ENCODE results near the gene ZNF597.

DNA sequence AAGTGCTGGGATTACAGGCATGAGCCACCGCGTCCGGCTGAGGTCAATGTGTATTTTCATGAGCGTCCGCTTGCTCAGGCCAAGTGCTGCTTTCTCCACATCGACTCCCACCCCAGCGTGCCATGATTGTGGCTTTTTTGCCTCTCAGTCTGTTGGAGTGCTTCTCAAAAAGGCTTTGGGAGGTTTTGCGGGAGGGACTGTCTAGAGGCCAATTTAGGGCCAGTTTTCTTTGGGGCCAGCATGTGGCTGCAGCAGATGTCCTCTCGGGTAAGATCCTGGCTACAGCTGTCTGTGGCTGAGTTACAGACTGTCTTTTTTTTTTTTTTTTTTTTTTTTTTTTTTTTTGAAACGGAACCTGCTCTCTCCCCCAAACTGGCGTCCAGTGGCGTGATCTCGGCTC lies 45.5 kb upstream of the ZNF597 start:
- no peak for TF ChIP-seq POLR2A (IDR thresholded peaks at IDR 0.05)
- TF ChIP-seq, protein P1, sequence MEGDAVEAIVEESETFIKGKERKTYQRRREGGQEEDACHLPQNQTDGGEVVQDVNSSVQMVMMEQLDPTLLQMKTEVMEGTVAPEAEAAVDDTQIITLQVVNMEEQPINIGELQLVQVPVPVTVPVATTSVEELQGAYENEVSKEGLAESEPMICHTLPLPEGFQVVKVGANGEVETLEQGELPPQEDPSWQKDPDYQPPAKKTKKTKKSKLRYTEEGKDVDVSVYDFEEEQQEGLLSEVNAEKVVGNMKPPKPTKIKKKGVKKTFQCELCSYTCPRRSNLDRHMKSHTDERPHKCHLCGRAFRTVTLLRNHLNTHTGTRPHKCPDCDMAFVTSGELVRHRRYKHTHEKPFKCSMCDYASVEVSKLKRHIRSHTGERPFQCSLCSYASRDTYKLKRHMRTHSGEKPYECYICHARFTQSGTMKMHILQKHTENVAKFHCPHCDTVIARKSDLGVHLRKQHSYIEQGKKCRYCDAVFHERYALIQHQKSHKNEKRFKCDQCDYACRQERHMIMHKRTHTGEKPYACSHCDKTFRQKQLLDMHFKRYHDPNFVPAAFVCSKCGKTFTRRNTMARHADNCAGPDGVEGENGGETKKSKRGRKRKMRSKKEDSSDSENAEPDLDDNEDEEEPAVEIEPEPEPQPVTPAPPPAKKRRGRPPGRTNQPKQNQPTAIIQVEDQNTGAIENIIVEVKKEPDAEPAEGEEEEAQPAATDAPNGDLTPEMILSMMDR (IDR thresholded peaks at IDR 0.05): no peak

Measured in Peyer's patch (tissue), 4 donors.